LHCN-M2 (cell line): ENCODE data around the gene IFNA4. TPM values are rescaled to one million over a fixed set of nuclear protein-coding genes. Genes with fewer than 3 reads are reported as not detected.
"Not testable (repeated sequence)": the region's sequence is repeated elsewhere in the genome, so short reads cannot be mapped to it uniquely, and the experiment has no call there.

Source experiments
- DNase-seq: peaks from one replicate; pipeline ENCODE4 v3.0.0-alpha.2; 2012; ENCODE audit warnings: low read depth
- polyA plus RNA-seq: library from polyadenylated mRNA; unstranded; fragments of >200 nt; gene quantifications from one replicate; pipeline ENCODE4 v1.2.1, GENCODE V29; 2012; ENCODE audit warnings: missing spikeins
- total RNA-seq: library from RNA; depleted of rRNA; stranded (reverse); fragments of >200 nt; gene quantifications from 2 replicates; pipeline ENCODE4 v1.2.3, GENCODE V29; 2014; rRNA removed

The IFNA4 gene
- not detected in 2 replicates for total RNA-seq
- polyA plus RNA-seq: not detected

GRCh38 chr9:21187487-21187886 is at the start of gene IFNA4:
IFNA4 (minus strand) TSS chr9:21187587; CDS start chr9:21187531, 56 bp downstream.
- DNase-seq: not testable (repeated sequence)

GRCh38 chr9:21236360-21236714 is 49.0 kb upstream of the IFNA4 start:
- DNase-seq: not testable (repeated sequence)

- DNase-seq: peak; percentile 42
Observed at GRCh38 chr9:21235468-21236359, 48.3 kb upstream of the IFNA4 start.

- DNase-seq: no peak
Observed at GRCh38 chr9:21234153-21234687, 46.8 kb upstream of the IFNA4 start.

- no peak for DNase-seq
Observed at GRCh38 chr9:21233258-21233657, 45.9 kb upstream of the IFNA4 start.

GRCh38 chr9:21228122-21228521 is 40.7 kb upstream of the IFNA4 start, which contains the start of gene IFNA17:
IFNA17 (minus strand) TSS chr9:21228222; CDS start chr9:21228173, 49 bp downstream.
- DNase-seq: no peak

- not testable (repeated sequence) for DNase-seq
Observed at GRCh38 chr9:21217211-21217610, 29.8 kb upstream of the IFNA4 start, which contains the start of gene IFNA16. IFNA16 (minus strand) TSS chr9:21217311; CDS start chr9:21217305, 6 bp downstream.

- peak; percentile 19 for DNase-seq
Observed at GRCh38 chr9:21213411-21214326, 26.3 kb upstream of the IFNA4 start.

- not testable (repeated sequence) for DNase-seq
Observed at GRCh38 chr9:21212160-21212559, 24.8 kb upstream of the IFNA4 start.

- not testable (repeated sequence) for DNase-seq
Observed at GRCh38 chr9:21210782-21211181, 23.4 kb upstream of the IFNA4 start.

GRCh38 chr9:21210311-21210710 is 22.9 kb upstream of the IFNA4 start:
- DNase-seq: no peak

- not testable (repeated sequence) for DNase-seq
Observed at GRCh38 chr9:21207043-21207442, 19.7 kb upstream of the IFNA4 start, which contains the start of gene IFNA10. IFNA10 (minus strand) TSS chr9:21207143; CDS start chr9:21207097, 46 bp downstream.

- DNase-seq: no peak
Observed at GRCh38 chr9:21205204-21205603, 17.8 kb upstream of the IFNA4 start.

GRCh38 chr9:21202105-21202504 is 14.7 kb upstream of the IFNA4 start, which contains the start of gene IFNA7:
IFNA7 (minus strand) TSS chr9:21202205; CDS start chr9:21202165, 40 bp downstream.
- not testable (repeated sequence) for DNase-seq

- peak; percentile 32 for DNase-seq
Observed at GRCh38 chr9:21194867-21195776, 7.7 kb upstream of the IFNA4 start.

GRCh38 chr9:21182810-21183736 is 4.3 kb downstream of the IFNA4 start:
- DNase-seq: peak; percentile 13

- DNase-seq: peak; percentile 1
Observed at GRCh38 chr9:21174671-21175070, 12.7 kb downstream of the IFNA4 start.

GRCh38 chr9:21172156-21172555 is 15.2 kb downstream of the IFNA4 start:
- DNase-seq: no peak

- no peak for DNase-seq
Observed at GRCh38 chr9:21171351-21171750, 16.0 kb downstream of the IFNA4 start.
